ENCODE measurements around the gene COX20.
A peak's percentile ranks its signal among the peaks of the same experiment; 100 is the strongest.

The COX20 gene, protein sequence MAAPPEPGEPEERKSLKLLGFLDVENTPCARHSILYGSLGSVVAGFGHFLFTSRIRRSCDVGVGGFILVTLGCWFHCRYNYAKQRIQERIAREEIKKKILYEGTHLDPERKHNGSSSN

DNA sequence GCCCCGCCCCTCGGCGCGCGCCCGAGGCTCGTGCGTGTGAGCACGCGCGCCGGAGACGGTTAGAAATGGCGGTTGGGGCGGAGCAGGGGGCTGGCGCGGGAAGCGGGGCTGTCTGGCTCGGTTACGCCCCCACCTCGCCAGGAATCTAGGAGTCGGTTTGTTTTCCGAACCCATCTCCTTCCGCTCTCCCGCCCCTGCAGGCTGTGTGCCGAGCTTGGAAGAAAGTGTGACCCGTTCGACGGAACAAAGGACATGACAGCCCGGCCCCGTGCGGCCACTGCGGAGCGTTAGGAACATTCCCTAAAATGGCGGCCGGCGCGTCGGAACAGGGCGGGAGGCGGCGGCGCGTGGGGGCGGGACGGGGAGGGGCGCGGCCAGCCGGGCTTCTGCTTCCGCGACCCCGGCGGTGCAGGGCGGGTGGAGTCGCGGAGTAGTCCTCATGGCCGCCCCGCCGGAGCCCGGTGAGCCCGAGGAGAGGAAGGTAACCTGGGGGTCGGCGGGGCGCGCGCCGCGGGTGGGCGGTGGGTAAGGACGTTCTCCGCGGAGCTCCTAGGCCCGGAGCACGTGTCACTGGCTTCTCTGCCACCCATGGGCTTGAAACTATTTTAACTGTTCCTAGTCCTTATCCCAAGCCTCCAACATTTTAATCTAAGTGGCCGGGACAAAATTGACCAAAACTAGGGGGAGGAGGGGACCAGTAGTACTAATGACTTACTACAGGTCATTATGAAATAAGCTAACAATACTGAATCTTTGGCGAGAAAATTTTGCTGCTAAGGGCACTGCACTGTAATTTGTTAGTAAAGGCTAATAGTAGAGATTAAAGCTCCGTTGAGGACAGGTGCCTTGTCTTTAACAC lies at the start of gene COX20:
Gene COX20, plus strand, starts transcription at position 383 of the 859 bp plus-strand sequence. Its CDS starts 57 bp downstream, at position 440.
- TF ChIP-seq, protein P1, sequence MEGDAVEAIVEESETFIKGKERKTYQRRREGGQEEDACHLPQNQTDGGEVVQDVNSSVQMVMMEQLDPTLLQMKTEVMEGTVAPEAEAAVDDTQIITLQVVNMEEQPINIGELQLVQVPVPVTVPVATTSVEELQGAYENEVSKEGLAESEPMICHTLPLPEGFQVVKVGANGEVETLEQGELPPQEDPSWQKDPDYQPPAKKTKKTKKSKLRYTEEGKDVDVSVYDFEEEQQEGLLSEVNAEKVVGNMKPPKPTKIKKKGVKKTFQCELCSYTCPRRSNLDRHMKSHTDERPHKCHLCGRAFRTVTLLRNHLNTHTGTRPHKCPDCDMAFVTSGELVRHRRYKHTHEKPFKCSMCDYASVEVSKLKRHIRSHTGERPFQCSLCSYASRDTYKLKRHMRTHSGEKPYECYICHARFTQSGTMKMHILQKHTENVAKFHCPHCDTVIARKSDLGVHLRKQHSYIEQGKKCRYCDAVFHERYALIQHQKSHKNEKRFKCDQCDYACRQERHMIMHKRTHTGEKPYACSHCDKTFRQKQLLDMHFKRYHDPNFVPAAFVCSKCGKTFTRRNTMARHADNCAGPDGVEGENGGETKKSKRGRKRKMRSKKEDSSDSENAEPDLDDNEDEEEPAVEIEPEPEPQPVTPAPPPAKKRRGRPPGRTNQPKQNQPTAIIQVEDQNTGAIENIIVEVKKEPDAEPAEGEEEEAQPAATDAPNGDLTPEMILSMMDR (IDR thresholded peaks at IDR 0.05; ENCODE audit: insufficient read depth, low read depth, low read length, missing control alignments), result no peak
- peak; percentile 97 for DNase-seq (ENCODE audit: low read depth)
- peak within 1 kb of the TSS; percentile 99 for H3K4me3 ChIP-seq (ENCODE audit: low read depth, low read length)

DNA sequence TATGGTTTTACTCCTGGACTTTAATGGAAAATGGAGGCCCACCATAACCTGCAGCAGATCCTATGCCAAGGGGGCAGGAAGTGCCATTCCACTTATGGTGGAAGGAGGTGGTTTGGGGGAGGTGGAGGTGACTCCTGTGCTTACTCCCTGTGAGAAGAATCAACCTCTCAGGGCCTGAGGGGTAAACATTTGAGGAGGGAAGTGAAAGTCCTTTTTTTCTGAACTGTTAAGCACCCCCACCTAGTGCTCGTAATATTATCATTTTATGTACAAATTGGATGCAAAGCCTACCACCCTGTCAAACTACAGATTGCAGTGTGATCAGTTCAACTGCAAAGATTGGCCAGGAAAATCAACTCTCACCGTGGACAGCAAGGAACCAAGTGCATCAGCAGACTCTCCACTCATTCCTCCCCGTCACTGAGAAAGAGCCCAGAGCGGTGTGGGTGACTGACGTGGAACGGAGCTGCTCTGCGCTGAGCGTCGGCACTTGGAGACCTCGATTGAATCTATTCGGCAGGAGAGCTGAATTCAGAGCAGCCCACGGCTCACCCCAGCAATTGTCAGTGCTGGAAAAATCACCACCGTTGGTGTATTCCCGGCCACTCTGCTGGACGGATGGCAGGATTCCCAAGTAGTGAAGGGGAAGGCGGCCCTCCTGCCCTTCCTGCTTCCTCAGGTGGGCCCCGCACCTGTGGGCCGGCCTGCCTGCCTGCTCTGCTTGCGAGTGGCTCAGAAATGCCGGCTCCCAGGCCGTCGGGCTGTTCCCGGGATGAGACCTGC lies 46.8 kb upstream of the COX20 start:
- no peak for DNase-seq (ENCODE audit: low read depth)
- H3K4me3 ChIP-seq (ENCODE audit: low read depth, low read length), result no peak overlapping the region
- TF ChIP-seq, protein P1 (IDR thresholded peaks at IDR 0.05; ENCODE audit: insufficient read depth, low read depth, low read length, missing control alignments), result no peak

DNA sequence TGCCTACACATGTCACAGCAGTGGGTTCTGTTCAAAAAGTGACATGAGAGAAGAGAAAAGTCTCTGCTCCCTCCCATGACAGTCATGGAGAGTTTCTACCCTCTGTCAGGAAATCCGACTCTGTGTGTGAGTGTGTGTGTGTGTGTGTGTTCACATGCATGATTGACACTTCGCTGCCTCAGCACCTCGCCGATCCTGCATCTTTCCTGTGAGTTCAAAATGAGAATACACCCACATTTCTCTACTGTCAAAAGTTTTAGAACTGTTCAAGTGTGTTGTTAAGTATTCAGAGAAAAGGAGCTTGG lies 46.2 kb upstream of the COX20 start:
- H3K4me3 ChIP-seq (ENCODE audit: low read depth, low read length), result no peak overlapping the region
- TF ChIP-seq, protein P1 (IDR thresholded peaks at IDR 0.05; ENCODE audit: insufficient read depth, low read depth, low read length, missing control alignments), result no peak
- DNase-seq (ENCODE audit: low read depth), result no peak

DNA sequence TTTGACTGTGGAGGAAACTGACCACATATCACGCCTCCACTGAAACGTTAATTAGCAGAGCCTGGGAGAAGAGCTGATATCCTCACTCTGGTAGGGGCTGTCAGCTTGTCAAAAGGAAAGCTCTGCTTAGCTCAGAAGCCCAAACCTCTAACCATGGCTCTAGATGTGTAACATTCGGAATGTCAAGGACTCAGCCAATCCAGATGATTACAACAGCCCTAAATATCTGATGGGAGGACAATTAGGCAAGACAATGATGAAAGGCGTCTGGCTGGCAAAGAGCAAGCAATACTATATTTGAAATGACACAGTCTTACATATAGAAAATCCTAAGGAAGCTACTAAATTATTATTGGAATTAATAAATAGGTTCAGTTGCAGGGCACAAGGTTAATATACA lies 45.7 kb upstream of the COX20 start:
- no peak overlapping the region for H3K4me3 ChIP-seq (ENCODE audit: low read depth, low read length)
- TF ChIP-seq, protein P1 (IDR thresholded peaks at IDR 0.05; ENCODE audit: insufficient read depth, low read depth, low read length, missing control alignments), result no peak
- DNase-seq (ENCODE audit: low read depth), result no peak

DNA sequence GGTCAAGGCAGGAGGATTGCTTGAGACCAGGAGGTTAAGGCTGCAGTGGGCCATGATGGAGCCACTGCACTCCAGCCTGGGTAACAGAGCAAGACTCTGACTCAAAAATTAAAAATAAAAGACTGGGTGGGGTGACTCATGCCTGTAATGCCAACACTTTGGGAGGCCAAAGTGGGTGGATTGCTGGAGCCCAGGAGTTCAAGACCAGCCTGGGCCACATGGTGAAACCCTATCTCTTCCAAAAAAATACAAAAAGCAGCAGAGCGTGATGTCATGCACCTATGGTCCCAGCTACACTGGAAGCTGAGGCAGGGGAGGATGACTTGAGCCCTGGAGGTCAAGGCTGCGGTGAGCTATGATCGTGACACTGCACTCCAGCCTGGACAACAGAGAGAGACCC lies 44.4 kb upstream of the COX20 start:
- no peak for DNase-seq (ENCODE audit: low read depth)
- no peak overlapping the region for H3K4me3 ChIP-seq (ENCODE audit: low read depth, low read length)
- TF ChIP-seq, protein P1 (IDR thresholded peaks at IDR 0.05; ENCODE audit: insufficient read depth, low read depth, low read length, missing control alignments), result no peak

DNA sequence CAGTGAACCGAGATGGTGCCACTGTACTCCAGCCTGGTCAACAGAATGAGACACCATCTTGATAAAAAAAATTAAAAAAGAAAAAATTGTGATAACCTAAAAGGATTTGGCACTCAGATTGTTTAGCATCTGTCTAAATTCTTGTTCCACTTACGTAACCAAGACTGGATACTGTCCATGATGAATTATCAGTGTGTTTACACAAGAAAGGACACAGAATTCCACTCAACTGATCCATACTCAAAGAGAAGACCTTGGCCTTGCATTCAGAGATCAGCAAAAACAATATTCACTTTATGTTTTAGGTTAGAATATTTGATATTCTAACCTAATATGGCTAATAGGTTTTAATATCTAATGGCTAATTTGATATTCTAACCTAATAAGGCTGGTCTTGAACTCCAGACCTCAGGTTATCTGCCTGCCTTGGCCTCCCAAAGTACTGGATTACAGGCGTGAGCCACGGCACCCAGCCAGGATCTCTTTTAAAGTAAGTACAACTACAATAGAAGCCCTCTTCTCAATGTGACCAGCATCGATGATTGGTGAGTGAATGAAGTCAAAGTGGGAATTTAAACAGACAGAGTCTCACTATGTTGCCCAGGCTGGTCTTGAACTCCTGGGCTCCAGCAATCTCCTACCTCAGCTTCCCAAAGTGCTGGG lies 43.1 kb upstream of the COX20 start:
- TF ChIP-seq, protein P1 (IDR thresholded peaks at IDR 0.05; ENCODE audit: insufficient read depth, low read depth, low read length, missing control alignments), result no peak
- H3K4me3 ChIP-seq (ENCODE audit: low read depth, low read length), result no peak overlapping the region
- no peak for DNase-seq (ENCODE audit: low read depth)
